HS-27A (cell line): Measurements from ENCODE around the gene GATA5.

Experiments
- DNase-seq: peaks from one replicate; pipeline ENCODE4 v3.0.0-alpha.2; 2012; ENCODE audit warnings: low read depth, missing footprints

GATA5 gene

DNA sequence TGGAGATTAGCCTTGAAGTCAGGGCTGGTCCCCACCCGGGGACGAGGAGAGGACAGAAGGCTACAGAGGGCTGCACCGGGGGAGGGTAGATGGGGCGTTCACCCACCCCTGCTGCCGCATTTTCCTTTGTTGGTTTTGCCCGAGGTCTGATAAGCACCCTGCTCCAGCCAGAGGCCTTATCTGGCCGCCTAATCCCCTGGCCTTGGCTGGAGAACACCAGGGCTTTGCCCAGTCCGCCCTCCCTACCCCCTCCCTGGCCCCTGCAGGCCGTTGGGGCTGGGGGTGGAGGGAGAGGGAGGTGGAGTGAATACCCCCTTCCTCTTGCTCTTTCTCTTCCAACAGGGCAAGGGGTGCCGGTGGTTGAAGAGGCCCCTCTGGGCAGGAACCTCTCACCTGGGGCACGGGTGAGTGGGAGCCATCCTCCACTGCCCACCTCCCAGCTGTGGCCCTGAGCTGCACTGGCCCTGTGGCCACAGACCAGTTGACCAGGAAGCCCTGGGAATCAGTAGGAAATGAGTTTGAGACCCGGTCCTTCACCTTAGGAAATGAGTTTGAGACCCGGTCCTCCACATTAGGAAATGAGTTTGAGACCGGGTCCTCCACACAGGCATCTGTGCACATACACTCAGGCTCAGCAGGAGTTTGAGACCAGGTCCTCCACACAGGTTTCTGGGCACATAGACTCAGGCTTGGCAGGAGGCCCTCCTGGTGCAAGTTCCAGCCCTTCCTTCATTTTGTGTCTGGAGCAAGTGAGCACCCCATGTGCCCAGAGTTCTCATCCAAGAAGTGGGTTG is 12.0 kb upstream of the GATA5 start:
- no peak for DNase-seq

DNA sequence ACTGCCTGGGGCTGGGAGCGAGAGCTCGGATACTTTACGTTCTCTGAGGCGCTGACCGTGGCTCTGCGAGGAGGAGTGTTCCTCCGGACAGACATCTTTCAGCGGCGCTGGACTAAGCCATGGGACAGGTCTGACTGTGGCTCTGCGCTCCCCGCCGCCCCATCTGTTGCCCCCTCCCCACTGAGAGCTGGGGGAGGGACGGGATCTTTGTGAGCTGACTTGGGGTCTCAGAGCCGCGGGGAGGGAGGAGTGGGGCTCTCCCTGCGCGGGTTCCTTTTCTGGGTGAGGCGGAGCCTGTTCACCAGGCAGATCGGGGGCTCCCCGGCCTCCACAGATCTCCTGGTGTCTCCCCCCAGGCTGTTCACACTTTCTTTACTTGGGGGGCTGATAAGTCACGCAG is 11.3 kb upstream of the GATA5 start:
- no peak for DNase-seq

DNA sequence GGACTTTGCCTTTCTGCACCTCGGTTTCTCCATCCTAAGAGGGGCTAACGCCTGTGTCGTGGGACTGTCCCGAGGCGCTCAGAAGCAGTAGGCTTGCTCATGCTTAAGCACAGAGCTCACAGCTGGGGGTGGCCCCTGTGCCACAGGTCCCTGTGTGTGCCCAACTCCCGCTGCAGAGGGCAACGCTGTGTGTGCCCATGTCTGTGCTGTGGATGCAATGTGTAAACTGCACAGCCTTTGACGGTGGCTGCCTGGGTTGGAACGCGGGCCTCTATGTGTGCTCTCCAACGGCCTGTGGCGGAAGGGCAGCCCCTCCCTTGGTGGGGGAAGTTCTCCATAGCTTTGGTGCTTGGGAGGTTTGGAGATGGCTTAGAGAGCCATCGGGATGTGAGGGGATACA is 10.7 kb upstream of the GATA5 start:
- DNase-seq: no peak

DNA sequence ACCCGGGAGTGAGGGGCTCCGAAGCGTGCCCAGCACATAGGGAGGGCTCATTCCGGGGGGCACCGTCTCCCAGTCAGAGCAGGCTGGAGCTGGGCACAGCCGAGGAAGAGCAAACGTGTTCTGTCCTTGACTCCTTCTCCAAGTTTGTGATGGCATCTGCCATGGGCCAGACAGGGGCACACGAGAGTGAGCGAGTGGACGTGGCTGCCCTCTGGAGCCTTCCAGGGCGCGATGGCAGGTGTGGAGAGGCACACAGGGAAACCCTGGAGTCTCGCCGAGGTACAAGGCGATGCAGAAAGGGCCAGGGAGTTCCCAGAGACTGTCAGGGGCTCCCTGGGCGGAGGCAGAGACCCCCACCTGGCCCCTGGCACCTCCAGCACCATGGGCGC is 9.9 kb upstream of the GATA5 start:
- no peak for DNase-seq

DNA sequence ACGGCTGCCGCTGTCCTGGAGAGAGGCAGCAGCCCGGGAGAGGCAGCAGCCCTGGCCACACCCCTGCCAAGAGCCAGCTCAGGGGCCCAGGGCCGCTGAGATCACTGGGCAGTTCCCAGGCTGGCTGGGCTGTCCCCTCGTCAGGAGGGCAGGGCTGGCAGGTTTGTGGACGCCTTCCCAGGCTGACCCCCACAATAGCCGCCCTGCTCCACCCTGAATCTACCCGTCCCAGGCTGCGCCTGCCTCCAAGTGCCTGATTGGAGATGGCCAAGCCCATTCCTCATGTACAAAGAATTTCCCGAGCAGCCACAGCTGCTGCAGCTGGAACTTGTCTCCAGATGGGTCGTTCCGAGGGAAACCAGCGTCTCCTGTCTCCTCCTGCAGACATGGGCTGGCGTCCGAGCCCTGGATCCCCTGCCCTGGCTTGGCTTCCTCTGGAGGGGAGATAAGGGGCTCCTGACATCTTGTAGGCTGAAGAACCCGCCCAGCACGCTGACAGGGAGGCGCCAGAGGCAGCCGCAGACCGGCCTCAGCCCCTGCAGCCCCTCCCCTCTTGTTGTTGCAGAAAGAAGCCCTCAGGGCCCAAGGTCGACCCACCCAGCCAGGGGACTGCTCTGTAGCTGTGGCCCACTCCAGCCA is 9.4 kb upstream of the GATA5 start:
- DNase-seq: no peak

DNA sequence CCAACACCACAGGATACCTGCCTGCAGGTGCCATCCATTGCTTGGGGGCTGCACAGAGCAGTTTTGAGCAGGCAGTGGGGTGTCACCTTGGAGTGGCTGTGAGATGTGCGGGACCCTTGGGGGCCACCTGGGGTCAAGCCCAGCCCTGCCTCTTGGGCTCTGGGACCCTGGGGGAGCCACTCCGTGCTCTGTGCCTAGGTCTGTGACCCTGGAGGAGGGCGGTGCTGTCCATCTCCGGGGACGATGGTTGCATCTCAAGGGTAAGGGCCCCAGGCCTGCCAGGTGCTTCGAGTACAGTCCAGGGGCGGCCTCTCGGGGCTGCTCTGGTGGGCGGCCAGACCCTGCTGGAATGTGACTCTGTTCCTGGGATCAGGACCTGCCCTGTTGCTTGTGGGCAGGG is 8.7 kb upstream of the GATA5 start:
- DNase-seq: no peak

DNA sequence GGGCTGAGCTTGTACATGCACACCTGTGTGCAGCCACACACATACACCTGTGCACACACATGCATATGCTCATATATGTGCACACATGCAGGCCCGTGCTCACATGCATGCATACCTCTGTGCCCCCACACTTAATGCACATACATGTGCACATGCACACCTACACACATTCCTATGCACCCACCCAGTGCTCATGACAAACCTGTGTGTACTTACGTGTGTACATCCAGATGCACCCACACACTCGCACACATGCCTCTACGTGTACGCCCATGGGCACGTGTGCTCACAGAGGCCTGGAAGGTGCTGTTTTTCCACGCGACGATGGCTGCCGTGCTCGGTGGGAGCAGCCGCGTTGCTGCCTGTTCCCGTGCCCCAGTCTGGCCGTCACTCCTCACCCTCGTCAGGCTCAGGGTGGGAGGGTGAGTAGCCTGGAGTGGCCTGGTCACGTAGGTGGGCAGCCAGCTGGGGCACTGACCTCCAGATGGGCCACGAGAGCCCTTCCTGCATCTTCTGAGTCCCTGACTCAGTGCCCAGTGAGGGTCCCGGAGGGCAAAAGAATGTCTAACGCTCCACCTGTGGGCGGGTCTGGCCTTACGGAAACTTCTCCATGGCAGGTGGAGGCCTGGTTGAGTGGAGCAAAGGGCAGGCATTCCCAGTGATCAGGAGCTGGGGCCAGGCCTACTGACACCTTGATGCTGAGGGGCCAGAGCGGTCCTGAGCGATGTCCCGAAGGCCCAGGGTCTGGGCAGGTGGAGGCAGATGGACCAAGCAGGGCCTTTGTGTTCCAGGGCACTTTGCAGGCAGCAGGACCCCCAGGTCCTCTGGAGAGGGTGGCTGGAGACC is 8.0 kb upstream of the GATA5 start:
- no peak for DNase-seq

DNA sequence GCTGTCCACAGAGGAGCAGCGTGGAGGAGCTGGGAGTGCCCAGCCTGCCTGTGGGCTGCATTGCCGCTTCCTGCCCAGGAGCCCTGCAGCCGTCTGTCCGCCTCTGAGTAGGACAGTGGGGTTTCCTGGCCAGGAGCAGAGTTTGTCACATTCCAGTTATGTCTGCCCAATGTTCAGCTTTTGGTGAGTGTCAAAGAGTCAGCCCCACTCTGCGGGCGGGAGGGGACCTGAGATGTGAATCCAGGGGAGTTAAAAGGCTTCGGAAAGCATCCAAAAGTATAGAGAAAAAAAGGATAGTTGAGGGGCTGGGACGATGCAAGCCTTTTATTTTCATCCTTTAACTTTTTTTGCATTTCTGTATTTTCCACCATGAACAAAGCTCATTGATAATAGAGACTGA is 7.2 kb upstream of the GATA5 start:
- no peak for DNase-seq

DNA sequence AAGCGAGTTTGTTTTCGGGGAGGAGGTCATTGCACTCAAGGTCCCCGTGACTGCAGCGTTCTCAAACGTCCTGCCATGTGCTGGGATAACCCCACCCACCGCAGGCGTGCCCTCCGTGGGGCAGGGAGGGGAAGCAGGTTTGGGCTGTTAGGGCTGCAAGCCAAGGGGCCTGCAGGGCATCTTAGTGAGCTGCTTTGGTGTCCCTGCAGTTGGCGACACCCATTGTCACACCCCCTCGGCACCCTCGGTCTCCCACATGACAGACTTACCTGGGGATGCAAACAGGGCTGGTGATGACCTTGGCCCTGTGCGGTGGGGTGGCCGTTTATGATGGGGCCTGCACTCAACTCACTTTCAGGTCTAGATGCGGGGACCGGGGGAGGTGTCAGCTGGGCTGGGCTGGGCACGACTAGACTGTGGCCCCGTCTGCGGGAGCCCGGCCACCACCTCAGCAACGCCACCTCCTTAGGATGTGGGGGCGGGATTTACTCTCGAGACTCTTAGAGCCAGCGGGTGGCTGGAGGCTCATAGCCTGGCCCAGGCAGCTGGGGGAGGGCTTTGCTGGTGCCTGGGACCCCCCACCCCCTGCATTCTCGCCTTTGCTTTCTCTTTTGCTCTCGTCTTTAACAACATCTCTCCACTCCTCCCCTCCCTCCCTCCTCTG is 6.5 kb upstream of the GATA5 start:
- no peak for DNase-seq

DNA sequence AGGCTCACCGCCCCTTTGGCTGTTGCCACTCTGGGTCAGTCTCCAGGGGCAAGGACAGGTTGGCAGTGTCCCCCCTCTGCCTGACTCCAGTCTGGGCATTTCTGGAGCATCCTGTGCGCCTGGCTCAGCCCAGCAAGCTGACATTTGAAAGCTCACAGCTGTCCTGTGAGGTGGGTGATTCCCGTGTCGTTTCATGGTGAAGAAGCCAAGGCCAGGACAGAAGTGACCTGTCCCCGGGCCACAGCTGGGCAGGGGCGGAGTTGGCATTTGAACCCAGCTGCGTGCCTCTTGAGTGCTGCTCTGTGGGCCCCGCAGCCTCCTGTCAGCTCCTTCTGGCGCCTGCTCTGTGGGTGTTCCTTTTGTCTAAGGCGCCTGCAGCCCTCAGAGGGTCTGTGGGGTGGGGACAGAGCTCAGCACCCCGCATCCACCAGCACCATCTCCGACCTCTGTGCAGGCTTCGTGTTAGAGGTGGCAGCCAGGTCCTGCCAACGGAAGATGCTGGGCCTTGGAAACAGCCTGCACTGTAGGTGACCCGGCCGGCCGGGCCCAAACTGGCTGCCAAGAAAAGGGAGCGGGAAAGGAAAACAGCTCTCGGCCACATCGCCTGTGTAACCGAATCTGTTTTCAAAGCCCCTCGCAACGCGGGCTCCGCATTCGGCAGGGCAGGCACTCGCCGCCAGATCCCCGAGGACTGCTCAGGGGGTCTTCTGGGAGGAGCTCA is 5.8 kb upstream of the GATA5 start:
- DNase-seq: no peak

DNA sequence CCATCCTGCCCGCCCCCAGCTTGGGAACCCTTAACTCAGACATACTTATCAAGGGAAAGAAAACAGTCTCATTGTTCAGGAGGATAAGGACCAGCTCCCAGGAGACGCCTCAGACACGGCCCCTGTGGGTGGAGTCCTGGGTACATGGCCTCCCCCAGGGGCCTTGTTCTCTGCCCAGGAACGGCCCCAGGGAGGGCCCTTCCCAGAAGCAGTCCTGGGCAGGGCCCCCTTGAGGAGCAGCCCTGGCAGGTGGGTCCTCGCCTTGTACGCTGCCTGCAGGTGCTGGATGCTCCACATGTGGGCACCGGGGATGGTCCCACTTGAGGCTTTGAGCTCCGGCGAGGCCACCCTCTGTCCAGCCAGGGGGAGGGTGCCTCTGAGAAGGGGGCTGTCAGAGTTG is 4.5 kb upstream of the GATA5 start:
- no peak for DNase-seq

DNA sequence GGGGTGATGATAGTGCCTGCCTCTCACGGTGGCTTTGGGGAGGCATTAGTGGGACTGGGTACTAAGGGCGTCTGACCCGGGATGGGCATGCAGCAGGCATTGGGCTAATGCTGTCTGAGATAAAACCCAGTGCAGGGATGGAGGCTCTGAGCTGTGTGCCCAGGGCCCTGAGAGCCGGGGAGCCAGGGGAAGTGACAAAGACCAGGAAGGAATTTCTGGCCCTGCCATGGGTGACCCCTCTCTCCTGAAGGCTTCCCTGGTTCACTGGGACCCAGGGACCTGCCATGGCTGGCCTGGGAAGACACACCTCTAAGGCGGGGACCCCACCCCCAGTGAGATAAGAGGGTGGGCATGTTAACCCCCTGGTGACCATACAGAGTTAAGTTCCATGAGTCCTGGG is 3.9 kb upstream of the GATA5 start:
- DNase-seq: no peak

DNA sequence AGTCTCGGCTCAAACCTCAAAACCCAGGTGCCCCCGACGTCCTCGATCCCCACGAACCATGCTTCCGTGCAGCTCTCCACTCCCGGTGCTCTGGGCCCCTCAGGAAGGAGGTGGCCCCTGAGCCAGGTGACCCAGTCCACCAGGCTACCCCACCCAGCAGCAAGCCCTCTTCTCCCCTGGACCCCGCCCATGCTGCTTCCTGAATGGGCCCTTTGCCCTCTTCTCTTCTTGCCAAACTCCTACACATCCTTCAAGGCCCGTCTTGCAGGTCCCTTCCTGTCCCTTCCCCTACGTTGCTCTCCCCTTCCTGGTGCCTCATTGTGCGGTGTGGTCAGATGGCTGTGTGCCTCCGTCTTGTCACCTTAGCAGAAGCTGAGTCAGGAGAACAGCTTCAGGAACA is 3.4 kb upstream of the GATA5 start:
- no peak for DNase-seq

DNA sequence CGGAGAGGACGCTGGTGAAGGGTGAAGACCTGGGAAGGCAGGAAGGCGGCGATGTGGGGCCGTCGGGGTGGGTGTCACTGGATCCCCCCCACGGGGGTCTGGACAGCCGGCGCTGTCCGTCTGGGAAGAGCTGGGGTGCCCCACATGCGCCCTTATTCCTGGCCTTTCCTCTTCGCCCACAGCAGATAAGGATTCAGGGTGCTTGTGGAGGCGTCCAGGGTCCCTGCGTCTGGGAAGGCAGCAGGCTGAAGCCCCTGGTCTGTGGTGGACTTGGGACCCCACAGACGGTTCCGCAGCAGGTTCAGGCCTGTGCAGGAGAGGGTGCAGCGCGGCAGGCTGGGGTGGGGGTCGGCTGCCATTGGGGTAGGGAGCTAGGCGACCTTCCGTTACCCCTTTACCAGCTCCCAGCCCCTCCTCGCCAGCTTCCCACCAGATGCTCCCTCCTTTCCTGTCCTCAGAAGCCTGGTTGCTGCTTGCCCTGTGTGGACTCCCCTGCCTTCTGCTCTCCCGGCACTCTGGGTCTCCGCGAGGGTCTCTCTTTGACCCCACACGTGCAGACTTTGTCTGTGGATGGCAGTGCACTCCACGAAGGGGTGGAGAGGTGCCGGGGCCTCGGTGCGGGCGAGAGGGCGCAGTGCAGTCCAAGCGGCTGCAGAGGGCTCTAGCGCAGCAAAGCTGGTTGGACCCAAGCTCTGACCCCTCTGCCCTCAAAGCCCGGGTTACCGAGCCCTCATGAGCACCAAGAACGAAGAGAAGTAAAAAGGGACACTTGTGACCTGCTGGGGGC is 2.1 kb upstream of the GATA5 start:
- no peak for DNase-seq

DNA sequence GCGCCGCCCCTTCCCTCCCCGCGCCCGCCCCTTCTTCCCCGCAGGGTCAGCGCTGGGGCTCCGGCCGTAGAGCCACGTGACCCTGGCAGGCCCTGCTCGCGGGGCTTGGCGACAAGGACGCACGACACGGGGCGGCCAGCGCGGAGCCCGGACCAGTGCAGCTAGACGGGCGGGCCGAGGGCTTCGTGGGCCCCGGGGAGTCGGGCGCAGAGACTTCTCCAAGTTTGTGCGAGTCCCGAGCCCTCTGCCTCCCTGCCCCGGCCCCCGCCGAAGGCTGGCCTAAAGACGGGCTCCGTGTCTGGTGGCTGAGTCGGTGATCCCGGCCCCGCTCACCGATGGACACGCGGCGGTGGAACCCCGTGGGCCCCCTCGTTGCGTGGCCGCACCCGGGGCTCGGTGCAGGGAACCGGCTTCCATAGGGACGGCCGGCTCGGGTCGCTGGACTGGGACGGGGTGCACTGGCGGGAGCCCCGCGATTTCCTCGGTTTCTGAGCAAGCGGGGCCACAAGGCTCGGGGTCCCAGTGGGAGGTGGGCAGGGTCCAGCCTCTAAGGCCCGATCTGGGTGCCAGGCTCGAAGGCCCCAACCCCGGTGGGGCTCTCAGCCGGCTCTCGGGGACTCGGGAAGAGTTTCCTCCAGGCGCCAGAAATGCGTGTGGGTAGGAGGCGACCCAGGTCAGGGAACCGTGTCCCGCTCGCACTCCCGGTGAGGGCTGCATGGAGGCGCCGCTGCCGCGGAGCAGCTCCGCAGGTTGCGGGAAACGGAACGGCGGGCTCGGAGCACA is 452 bp upstream of the GATA5 start:
- DNase-seq: no peak

DNA sequence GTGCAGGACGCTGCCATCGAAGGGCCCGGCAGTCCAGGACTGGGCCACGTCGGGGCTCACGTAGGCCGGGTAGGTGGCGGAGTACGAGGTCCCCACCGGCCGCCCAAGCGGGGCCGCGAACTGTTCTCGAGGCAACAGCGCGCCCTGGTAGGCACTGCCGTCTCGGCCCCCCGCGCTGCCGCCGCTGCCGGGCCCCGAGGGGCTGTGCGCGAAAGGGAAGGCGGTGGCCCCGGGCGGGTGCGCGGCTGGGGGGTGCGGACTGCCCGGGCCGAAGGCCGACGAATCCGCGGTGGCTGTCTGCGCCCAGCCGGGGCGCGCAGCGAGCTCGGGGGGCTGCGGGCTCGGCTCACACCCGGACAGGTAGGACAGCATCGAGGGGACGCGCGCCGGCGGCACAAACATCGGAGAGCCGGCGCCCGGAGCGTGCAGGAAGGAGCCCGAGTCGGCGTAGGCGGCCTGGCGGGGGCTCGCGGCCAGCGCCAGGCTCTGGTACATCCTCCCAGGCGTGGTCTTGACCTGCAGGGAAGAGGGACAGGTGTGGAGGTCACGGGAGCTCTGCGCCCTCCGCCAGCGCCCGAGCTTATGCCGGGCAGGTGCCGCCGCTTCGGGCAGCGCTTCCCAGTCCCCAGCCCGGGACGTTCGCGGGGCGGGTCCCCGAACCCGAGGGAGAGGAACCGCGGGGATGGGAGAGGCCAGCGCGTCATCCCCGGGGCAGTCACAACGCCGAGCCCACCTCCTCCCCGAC is 596 bp downstream of the GATA5 start:
- no peak for DNase-seq

DNA sequence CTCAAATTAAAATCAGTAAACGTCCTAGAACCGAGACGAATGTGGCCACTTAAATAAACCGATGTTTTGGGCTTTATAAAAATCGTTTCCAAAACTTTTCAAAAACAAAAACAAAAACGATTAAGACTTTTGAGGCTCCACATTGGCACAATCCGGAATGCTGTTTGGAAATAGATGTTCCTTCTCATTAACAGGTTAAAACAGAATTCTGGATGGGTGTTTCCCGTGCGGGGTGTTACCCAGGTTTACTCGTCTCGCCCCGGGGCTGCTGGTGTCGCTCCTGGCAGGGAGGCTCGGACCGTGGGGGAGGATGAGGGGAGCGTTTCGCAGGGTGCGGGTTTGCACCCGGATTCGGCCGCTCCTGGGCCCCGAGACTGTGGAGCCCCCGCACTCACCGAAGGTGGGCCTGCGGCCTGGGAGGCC is 1.2 kb downstream of the GATA5 start:
- no peak for DNase-seq

DNA sequence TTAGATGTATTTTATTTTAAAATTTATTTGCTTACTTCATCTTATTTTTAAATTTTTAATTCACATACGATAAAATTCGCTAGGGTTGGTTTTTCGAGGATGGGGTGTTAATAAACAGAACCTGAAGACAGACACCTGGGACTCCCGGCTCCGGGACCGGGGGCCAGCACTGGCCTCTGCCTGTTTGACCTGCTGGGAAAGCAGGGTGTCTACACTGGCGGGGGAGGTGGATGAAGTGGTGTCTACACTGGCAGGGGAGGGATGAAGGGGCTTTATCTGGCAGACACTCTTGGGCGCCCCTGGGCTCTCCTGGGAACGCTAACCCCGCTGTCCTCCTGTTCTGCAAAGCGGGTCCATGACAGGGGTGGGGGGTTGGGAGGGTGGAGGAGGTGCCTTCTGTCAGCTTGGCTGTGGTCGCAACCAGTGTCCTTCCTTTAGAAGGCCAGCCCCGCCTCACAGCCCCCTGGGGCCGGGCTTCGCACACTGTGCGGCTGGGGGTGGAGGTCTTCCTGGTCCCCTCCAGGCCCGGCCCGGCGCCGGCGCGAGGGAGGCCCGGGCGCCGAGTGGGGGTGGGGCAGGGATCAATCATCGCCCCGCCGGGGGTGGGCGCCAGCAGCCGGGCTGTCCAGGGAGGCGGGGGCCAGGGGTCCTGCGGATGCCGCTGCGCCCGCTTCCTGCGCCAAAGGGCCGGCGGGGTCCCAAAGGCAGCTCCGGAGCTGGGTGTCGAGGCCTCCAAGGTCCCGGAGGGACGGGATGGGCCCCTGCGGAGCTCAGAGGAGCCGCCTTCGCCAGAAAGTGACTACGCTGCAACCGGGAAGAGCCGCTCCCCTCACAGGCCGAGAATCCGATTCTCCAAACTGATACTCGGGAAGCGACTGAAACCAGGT is 1.8 kb downstream of the GATA5 start:
- DNase-seq: no peak
